Chondrocyte (in vitro differentiated cells): Measurements from ENCODE around the gene MAST1. TPM values are rescaled to one million over a fixed set of nuclear protein-coding genes. Genes with fewer than 3 reads are reported as not detected.
"Not testable (repeated sequence)": the region's sequence is repeated elsewhere in the genome, so short reads cannot be mapped to it uniquely, and the experiment has no call there.

Source experiments
- DNase-seq: peaks from one replicate; pipeline ENCODE4 v3.0.0; 2021; ENCODE audit warnings: mixed read lengths, low spot score
- H3K27ac Mint-ChIP-seq: one replicate; pipeline ENCODE4 v1.8.0; 2021; ENCODE audit warnings: mild to moderate bottlenecking, moderate library complexity, mixed read lengths; ENCODE audit not compliant: unreplicated experiment
- H3K27me3 Mint-ChIP-seq: 2 replicates; pipeline ENCODE4 v1.8.0; 2021; ENCODE audit warnings: low read depth, mixed read lengths
- H3K36me3 Mint-ChIP-seq: 2 replicates; pipeline ENCODE4 v1.8.0; 2021; ENCODE audit warnings: low read depth, mixed read lengths
- H3K4me1 Mint-ChIP-seq: 2 replicates; pipeline ENCODE4 v1.8.0; 2021; ENCODE audit warnings: low read depth, mild to moderate bottlenecking, mixed read lengths
- H3K4me3 Mint-ChIP-seq: one replicate; pipeline ENCODE4 v1.8.0; 2021; ENCODE audit warnings: mild to moderate bottlenecking, moderate library complexity, mixed read lengths; ENCODE audit not compliant: unreplicated experiment
- H3K9me3 Mint-ChIP-seq: 2 replicates; pipeline ENCODE4 v1.8.0; 2021; ENCODE audit warnings: low read depth, mixed read lengths
- total RNA-seq: library from RNA; stranded (reverse); gene quantifications from 3 replicates; pipeline ENCODE4 v1.2.1, GENCODE V29; 2021
- TF ChIP-seq, protein P1 (sequence below): fragments of 200-600 bp; sonication (generic); IDR thresholded peaks from 2 replicates; pipeline ENCODE4 v1.5.0; 2021; ENCODE audit warnings: antibody characterized with exemption, mild to moderate bottlenecking, moderate library complexity

MAST1 gene
- total RNA-seq, 1 donor from 2014 or later: 1.6 TPM

DNA sequence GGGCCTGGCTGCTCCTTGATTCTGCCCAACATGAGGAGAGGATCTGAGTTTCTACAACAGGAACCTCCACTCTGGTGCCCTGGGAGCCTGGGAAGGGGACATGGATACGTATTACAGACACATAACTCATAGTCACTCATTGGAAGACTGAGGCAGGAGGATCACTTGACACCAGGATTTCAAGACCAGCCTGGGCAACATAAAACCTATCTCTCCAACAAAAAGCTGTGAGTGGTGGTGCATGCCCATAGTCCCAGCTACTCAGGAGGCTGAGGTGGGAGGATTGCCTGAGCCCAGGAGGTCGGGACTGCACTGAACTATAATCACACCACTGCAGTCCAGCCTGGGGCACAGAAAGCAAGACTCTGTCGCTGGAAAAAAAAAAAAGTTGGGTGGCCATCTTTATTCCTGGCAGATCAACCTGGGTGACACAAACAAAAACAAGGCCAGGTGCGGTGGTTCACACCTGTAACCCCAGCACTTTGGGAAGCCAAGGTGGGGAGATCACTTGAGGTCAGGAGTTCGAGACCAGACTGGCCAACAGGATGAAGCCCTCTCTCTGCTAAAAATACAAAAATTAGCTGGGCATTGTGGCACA, 49.8 kb downstream of the MAST1 start:
- H3K36me3 Mint-ChIP-seq: no peaks in the 10 kb centered on the region
- DNase-seq: no peak
- TF ChIP-seq, protein P1, sequence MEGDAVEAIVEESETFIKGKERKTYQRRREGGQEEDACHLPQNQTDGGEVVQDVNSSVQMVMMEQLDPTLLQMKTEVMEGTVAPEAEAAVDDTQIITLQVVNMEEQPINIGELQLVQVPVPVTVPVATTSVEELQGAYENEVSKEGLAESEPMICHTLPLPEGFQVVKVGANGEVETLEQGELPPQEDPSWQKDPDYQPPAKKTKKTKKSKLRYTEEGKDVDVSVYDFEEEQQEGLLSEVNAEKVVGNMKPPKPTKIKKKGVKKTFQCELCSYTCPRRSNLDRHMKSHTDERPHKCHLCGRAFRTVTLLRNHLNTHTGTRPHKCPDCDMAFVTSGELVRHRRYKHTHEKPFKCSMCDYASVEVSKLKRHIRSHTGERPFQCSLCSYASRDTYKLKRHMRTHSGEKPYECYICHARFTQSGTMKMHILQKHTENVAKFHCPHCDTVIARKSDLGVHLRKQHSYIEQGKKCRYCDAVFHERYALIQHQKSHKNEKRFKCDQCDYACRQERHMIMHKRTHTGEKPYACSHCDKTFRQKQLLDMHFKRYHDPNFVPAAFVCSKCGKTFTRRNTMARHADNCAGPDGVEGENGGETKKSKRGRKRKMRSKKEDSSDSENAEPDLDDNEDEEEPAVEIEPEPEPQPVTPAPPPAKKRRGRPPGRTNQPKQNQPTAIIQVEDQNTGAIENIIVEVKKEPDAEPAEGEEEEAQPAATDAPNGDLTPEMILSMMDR: no peak
- H3K27me3 Mint-ChIP-seq: peaks cover 20% of the 10 kb centered on the region
- no peak overlapping the region for H3K27ac Mint-ChIP-seq
- no peak overlapping the region for H3K4me3 Mint-ChIP-seq
- peaks cover 30% of the 10 kb centered on the region for H3K4me1 Mint-ChIP-seq
- H3K9me3 Mint-ChIP-seq: no peaks in the 10 kb centered on the region

DNA sequence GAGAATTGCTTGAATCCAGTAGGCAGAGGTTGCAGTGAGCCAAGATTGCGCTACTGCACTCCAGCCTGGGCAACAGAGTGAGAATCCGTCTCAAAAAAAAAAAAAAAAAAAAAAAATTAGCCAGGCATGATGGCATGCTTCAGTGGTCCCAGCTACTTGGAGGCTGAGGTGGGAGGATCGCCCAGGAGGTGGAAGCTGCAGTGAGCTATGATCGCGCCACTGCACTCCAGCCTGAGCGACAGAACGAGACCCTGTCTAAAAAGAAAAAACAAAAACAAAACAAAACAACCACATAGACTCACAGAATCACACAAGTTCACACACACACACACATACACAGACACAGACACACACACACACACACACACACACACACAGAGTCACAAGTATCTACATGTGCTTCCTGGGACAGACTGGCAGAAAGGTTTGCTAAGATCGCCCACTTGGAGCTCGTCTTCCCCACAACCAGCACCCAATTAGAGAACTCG, 52.0 kb downstream of the MAST1 start:
- peak overlapping the region; percentile 89 for H3K27ac Mint-ChIP-seq
- H3K27me3 Mint-ChIP-seq, DNase-seq, H3K9me3 Mint-ChIP-seq, H3K36me3 Mint-ChIP-seq: not testable (repeated sequence)
- peaks cover 24% of the 10 kb centered on the region for H3K4me1 Mint-ChIP-seq
- peak overlapping the region; percentile 95 for H3K4me3 Mint-ChIP-seq

DNA sequence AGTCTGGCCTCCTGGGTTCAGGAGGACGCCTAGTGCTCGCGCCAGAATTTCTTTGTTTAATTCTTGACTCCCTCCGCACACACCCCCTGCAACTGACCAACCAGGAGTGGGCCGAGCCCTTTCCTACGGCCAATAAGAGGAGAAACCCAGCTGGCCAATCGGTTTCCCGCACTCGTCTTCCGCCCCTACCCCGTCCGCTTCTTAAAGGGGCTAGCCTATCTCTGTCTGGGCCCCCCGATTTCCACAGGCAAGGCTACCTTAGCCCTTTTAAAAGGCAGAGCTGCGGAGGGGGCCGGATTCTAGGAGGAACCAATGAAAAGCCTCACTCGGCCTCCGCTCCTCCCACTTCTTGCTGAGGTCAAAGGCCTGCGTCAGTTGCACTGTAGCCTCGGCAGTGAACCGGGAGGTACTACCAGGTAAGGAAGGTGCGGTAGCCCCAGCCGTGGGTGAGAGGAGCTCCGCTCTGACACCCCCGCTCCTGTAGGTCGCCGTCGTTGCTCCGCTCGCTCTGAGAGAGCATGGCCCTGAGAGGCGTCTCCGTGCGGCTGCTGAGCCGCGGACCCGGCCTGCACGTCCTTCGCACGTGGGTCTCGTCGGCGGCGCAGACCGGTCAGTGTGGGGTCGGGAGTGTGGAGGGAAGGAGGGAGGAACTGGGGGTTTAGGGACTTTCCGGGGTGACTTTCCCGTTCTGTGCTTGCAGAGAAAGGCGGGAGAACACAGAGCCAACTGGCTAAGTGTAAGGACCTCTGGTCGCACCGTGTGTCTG, 52.7 kb downstream of the MAST1 start, which contains the start of gene GCDH:
Gene GCDH (plus strand): TSS at position 374 of the 766 bp plus-strand sequence. CDS start 145 bp downstream, at position 519.
- no peaks in the 10 kb centered on the region for H3K9me3 Mint-ChIP-seq
- H3K4me1 Mint-ChIP-seq: peaks cover 24% of the 10 kb centered on the region
- DNase-seq: peak; percentile 99
- peaks cover 3% of the 10 kb centered on the region for H3K36me3 Mint-ChIP-seq
- H3K27ac Mint-ChIP-seq: peak within 1 kb of the TSS; percentile 89
- H3K4me3 Mint-ChIP-seq: peak within 1 kb of the TSS; percentile 95
- TF ChIP-seq, protein P1: no peak
- H3K27me3 Mint-ChIP-seq: peaks cover 7% of the 10 kb centered on the region

DNA sequence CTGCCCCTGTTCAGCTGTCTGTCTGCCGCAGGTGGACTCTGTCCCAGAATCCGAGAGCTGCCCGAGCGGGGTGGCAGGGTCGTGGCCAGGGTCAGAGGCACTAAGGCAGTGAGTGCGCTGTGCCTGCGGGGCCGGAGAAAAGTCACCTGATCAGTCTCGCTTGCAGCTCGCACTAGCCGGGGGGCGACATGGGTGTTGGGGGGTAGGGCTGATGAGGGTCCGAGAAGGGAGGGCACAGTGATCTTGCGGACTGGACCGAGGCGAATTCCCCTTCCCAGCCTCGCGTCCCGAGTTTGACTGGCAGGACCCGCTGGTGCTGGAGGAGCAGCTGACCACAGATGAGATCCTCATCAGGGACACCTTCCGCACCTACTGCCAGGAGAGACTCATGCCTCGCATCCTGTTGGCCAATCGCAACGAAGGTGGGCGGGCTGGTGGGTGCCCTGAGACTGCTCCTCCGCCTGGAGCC, 53.3 kb downstream of the MAST1 start:
- peaks cover 20% of the 10 kb centered on the region for H3K4me1 Mint-ChIP-seq
- TF ChIP-seq, protein P1: no peak
- H3K9me3 Mint-ChIP-seq: no peaks in the 10 kb centered on the region
- peaks cover 3% of the 10 kb centered on the region for H3K36me3 Mint-ChIP-seq
- H3K27ac Mint-ChIP-seq: peak overlapping the region; percentile 89
- peaks cover 3% of the 10 kb centered on the region for H3K27me3 Mint-ChIP-seq
- no peak for DNase-seq
- H3K4me3 Mint-ChIP-seq: peak overlapping the region; percentile 95

DNA sequence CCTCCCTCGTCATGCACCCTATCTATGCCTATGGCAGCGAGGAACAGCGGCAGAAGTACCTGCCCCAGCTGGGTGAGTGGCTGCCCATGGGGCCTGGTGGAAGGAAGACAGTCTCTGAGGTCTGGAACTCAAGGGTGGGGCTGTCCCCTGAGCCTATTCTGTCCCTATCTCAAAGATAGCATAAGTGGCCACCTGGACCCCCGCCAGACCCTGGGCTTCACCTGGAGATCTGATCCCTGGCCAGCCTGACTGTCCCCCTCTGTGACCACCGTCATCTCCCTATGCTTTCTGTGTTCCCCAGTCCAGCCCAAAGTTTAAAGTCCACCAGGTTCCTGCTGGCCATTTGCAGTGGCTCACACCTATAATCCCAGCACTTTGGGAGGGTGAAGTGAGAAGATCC, 55.3 kb downstream of the MAST1 start:
- Mint-ChIP-seq H3K27ac (no peak overlapping the region), H3K9me3 (no peaks in the 10 kb centered on the region), H3K36me3 (peaks cover 6% of the 10 kb centered on the region), H3K27me3 (no peaks in the 10 kb centered on the region), H3K4me3 (no peak overlapping the region), H3K4me1 (peaks cover 20% of the 10 kb centered on the region)
- TF ChIP-seq, protein P1: no peak
- DNase-seq: no peak
